Neural cell (in vitro differentiated cells): ENCODE measurements around the gene ERCC5. TPM values are rescaled to one million over a fixed set of nuclear protein-coding genes. Genes with fewer than 3 reads are reported as not detected.

ENCODE experiments used
- H2AFZ ChIP-seq: fragments of 200-600, 300-800 bp; sonication (generic), shearing (Covaris generic); 2 replicates; pipeline ENCODE4 v1.6.0; 2014; ENCODE audit warnings: low read depth, mild to moderate bottlenecking, antibody characterized with exemption, low read length, moderate library complexity
- H3F3A ChIP-seq: fragments of 200-600 bp; shearing (Covaris generic); 2 replicates; pipeline ENCODE4 v1.6.1; 2016; ENCODE audit warnings: mild to moderate bottlenecking, moderate library complexity, mixed read lengths, antibody characterized with exemption, low read length; ENCODE audit not compliant: insufficient read depth, poor library complexity, severe bottlenecking
- H3K27ac ChIP-seq: fragments of 200-600, 300-800 bp; sonication (generic), shearing (Covaris generic); 2 replicates; pipeline ENCODE4 v1.5.1; 2014; ENCODE audit warnings: mild to moderate bottlenecking, low read length, moderate library complexity
- H3K27me3 ChIP-seq: fragments of 300-800, 200-600 bp; sonication (generic), shearing (Covaris generic); 2 replicates; pipeline ENCODE4 v1.6.0; 2014; ENCODE audit warnings: mild to moderate bottlenecking, low read depth, low read length, moderate library complexity; ENCODE audit not compliant: insufficient read depth
- H3K36me3 ChIP-seq: fragments of 300-800, 200-600 bp; sonication (generic), shearing (Covaris generic); 2 replicates; pipeline ENCODE4 v1.5.1; 2014; ENCODE audit warnings: mild to moderate bottlenecking, antibody characterized with exemption, low read length, moderate library complexity; ENCODE audit not compliant: insufficient read depth
- H3K4me2 ChIP-seq: fragments of 300-800, 200-600 bp; sonication (generic), shearing (Covaris generic); 2 replicates; pipeline ENCODE4 v1.6.0; 2014; ENCODE audit warnings: mild to moderate bottlenecking, low read length
- H3K4me3 ChIP-seq: fragments of 300-800, 200-600 bp; sonication (generic), shearing (Covaris generic); 2 replicates; pipeline ENCODE4 v1.5.1; 2014; ENCODE audit warnings: mild to moderate bottlenecking, low read length, moderate library complexity
- H3K79me2 ChIP-seq: fragments of 200-600 bp; shearing (Covaris generic); replicated peaks from 2 replicates; pipeline ENCODE4 v1.6.0; 2014; ENCODE audit warnings: mild to moderate bottlenecking, low read length, moderate library complexity; ENCODE audit not compliant: insufficient read depth
- H3K9ac ChIP-seq: fragments of 300-800, 200-600 bp; sonication (generic), shearing (Covaris generic); 2 replicates; pipeline ENCODE4 v1.6.1; 2016; ENCODE audit warnings: mild to moderate bottlenecking, low read length, mixed read lengths
- H3K9me2 ChIP-seq: fragments of 200-600 bp; shearing (Covaris generic); 2 replicates; pipeline ENCODE4 v1.6.1; 2016; ENCODE audit warnings: mild to moderate bottlenecking, low read length, mixed read lengths; ENCODE audit not compliant: insufficient read depth
- H3K9me3 ChIP-seq: fragments of 200-600, 300-800 bp; sonication (generic), shearing (Covaris generic); 2 replicates; pipeline ENCODE4 v1.6.1; 2016; ENCODE audit warnings: mild to moderate bottlenecking, mixed run types, low read length, moderate library complexity, mixed read lengths
- H4K20me1 ChIP-seq: fragments of 200-600 bp; shearing (Covaris generic); 2 replicates; pipeline ENCODE4 v1.6.1; 2016; ENCODE audit warnings: mild to moderate bottlenecking, mixed run types; ENCODE audit not compliant: insufficient read depth
- EP300 ChIP-seq: fragments of 450-650 bp; conservative IDR thresholded peaks from 2 replicates; pipeline ENCODE4 v1.6.1; 2014; ENCODE audit warnings: antibody characterized with exemption, mild to moderate bottlenecking, moderate library complexity; ENCODE audit not compliant: poor library complexity, severe bottlenecking
- EZH2 ChIP-seq: fragments of 200-600, 300-800 bp; shearing (Covaris generic), sonication (generic); IDR thresholded peaks from 2 replicates; pipeline ENCODE4 v1.6.1; 2014; ENCODE audit warnings: antibody characterized with exemption, low read length, borderline replicate concordance, mild to moderate bottlenecking; ENCODE audit not compliant: insufficient read depth, poor library complexity, severe bottlenecking
- MXI1 ChIP-seq: fragments of 450-650 bp; conservative IDR thresholded peaks from 2 replicates; pipeline ENCODE4 v1.6.1; 2014; ENCODE audit warnings: antibody characterized with exemption, mild to moderate bottlenecking; ENCODE audit not compliant: poor library complexity, severe bottlenecking
- POLR2AphosphoS5 ChIP-seq: IDR thresholded peaks from 2 replicates; pipeline ENCODE4 v1.6.1; 2012
- RAD21 ChIP-seq: fragments of 450-650 bp; conservative IDR thresholded peaks from 2 replicates; pipeline ENCODE4 v1.6.1; 2014; ENCODE audit warnings: antibody characterized with exemption, mild to moderate bottlenecking, moderate library complexity
- REST ChIP-seq: IDR thresholded peaks from 2 replicates; pipeline ENCODE4 v1.6.1; 2012; ENCODE audit warnings: borderline replicate concordance
- SMC3 ChIP-seq: fragments of 450-650 bp; conservative IDR thresholded peaks from 2 replicates; pipeline ENCODE4 v1.6.1; 2014; ENCODE audit warnings: antibody characterized with exemption, mild to moderate bottlenecking, moderate library complexity; ENCODE audit not compliant: poor library complexity
- TAF1 ChIP-seq: IDR thresholded peaks from 2 replicates; pipeline ENCODE4 v1.6.1; 2012; ENCODE audit warnings: low read depth
- polyA plus RNA-seq: library from polyadenylated mRNA; depleted of rRNA; stranded (reverse); fragments of >200 nt; gene quantifications from 2 replicates; pipeline ENCODE4 v1.2.3, GENCODE V29; 2014
- TF ChIP-seq, protein P1 (sequence below): fragments of 450-650 bp; IDR thresholded peaks from 2 replicates; pipeline ENCODE4 v1.5.1; 2014; ENCODE audit warnings: antibody characterized with exemption, mild to moderate bottlenecking, moderate library complexity; ENCODE audit not compliant: poor library complexity, severe bottlenecking

The ERCC5 gene
- polyA plus RNA-seq, 1 donor from 2014 or later = 67.5 TPM

DNA sequence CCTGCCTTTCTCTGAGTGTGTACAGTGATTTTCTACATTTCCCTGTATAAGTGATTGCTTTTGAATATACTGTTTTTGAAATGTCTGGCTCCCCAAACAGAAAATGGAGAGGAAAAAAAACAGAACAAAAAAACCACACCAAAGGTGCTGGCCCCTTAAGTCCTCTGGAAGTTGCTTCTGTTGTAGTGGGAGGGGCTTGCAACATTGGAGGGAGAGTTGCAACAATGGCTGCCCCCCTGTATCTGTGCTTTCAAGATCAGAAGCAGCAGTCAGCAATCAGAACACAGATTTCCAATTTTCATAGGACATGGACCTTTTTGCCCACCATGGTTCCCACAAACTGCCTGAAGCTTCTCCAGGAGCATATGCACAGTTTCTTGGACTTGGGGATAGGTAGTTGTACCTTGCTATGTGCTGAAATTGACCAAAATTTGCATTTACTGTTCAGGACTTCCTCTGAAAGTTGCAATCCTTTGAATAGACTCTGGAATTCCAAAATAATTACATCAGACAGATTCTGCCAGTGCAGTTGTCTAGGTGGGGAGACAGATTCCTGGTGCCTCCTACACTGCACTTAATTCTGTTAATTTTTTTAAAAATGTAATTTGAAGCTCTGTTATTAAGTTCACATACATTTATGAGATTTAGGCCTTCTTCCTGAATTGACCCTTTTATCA lies 33.1 kb upstream of the ERCC5 start:
- H3K27ac ChIP-seq = no peak overlapping the region
- H3K36me3 ChIP-seq = no peaks in the 10 kb centered on the region
- H4K20me1 ChIP-seq = no peaks in the 10 kb centered on the region
- H3K9me2 ChIP-seq = no peaks in the 10 kb centered on the region
- H3K4me2 ChIP-seq = no peak overlapping the region
- no peak overlapping the region for H3K9ac ChIP-seq
- no peaks in the 10 kb centered on the region for H3K79me2 ChIP-seq
- no peaks in the 10 kb centered on the region for H3F3A ChIP-seq
- no peak overlapping the region for H2AFZ ChIP-seq
- H3K9me3 ChIP-seq = no peaks in the 10 kb centered on the region
- no peak overlapping the region for H3K4me3 ChIP-seq
- H3K27me3 ChIP-seq = no peaks in the 10 kb centered on the region
- TF ChIP-seq TAF1 = no peak
- no peak for TF ChIP-seq EP300
- TF ChIP-seq RAD21 = no peak
- TF ChIP-seq MXI1 = no peak
- TF ChIP-seq EZH2 = no peak

- Histone ChIP-seq H3K36me3 (no peaks in the 10 kb centered on the region), H3K9me3 (no peaks in the 10 kb centered on the region), H4K20me1 (no peaks in the 10 kb centered on the region), H3K27me3 (no peaks in the 10 kb centered on the region), H3K9ac (no peak overlapping the region), H3K9me2 (no peaks in the 10 kb centered on the region), H3K79me2 (no peaks in the 10 kb centered on the region), H3K4me3 (no peak overlapping the region), H3F3A (no peaks in the 10 kb centered on the region), H3K27ac (no peak overlapping the region), H2AFZ (no peak overlapping the region), H3K4me2 (no peak overlapping the region)
- TF ChIP-seq REST (no peak), MXI1 (no peak), RAD21 (no peak), POLR2AphosphoS5 (no peak), TAF1 (no peak), EZH2 (no peak), EP300 (no peak), SMC3 (no peak)
- TF ChIP-seq, protein P1, sequence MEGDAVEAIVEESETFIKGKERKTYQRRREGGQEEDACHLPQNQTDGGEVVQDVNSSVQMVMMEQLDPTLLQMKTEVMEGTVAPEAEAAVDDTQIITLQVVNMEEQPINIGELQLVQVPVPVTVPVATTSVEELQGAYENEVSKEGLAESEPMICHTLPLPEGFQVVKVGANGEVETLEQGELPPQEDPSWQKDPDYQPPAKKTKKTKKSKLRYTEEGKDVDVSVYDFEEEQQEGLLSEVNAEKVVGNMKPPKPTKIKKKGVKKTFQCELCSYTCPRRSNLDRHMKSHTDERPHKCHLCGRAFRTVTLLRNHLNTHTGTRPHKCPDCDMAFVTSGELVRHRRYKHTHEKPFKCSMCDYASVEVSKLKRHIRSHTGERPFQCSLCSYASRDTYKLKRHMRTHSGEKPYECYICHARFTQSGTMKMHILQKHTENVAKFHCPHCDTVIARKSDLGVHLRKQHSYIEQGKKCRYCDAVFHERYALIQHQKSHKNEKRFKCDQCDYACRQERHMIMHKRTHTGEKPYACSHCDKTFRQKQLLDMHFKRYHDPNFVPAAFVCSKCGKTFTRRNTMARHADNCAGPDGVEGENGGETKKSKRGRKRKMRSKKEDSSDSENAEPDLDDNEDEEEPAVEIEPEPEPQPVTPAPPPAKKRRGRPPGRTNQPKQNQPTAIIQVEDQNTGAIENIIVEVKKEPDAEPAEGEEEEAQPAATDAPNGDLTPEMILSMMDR = no peak
Measured at GRCh38 chr13:102814025-102814607, 31.7 kb upstream of the ERCC5 start.
